CD4-positive, alpha-beta T cell treated with Interleukin-15 for 1 hour (primary cell): ENCODE data around the gene SH2D2A.

Experiments used
- DNase-seq: peaks from one replicate; pipeline ENCODE4 v3.0.0-alpha.2; 2020

The SH2D2A gene

DNA sequence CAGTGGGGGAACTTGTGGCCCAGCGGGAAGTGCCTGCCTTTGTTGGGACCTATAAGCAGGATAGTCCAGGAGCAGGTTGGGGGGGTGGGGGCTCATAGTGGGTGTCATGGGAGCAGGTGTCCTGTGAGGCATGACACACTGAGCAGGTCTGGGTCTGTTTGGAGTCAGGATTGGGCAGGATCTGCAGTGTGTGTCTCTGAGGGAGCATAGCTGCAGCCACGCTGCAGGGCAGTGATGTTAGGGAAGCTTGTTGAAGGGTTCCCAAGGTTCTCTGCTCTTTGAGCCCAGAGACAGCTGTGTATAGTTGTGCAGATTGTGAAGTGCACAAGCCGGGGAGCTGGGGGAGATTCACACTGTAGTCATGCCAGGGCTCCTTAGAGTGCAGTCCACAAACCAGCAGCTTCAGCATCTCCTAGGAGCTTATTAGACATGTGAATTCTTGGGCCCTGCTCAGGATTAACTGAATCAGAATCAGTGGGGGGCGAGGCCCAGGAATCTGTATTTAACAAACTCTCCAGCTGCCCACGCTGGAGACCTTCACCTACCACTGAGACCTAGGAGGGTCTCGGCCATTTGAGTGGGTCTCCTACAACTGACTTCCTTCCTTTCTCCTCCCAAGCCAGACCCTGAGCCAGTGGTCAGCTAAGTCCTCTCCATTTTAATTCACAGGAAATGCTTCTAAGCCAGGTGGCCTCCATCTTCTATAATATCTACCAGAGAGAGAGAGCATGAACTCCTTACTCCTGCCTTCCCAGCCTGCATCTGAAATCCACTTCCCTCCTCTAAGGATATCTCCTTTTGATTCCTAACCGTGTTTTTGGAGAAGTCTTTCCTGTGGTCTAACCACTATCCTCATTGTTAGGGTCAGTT lies 31.2 kb upstream of the SH2D2A start:
- DNase-seq = no peak

GRCh38 chr1:156846643-156847042 lies 30.0 kb upstream of the SH2D2A start:
- DNase-seq = no peak

DNA sequence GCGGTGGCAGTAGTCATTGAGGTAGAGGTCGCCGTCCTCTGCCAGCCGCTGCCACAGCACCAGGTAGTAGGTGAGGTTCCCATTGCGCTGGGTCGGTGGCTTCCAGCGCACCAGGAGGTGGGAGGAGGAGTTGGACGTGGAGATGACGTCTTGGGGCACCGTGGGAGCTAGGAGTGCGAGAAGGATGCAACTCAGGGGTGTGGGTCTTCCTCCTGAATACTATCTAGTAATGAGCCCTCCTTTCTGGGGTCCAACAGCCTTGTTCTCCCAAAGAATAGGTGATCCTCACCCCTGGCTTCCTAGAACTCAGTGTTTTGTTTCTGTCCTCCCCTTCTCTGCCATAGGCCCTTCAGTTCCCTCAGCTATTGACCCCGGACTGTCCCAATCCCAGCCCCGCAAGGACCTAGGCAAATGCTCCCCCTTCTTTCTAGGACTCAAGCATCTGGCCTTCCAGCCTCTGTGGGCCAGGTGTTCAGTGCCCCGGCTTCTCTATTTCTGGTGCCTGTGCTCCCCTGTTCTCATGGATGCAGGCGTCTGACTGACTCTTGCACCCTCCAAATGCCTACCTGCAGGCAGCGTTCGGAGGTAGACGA lies 29.4 kb upstream of the SH2D2A start:
- DNase-seq = no peak

DNA sequence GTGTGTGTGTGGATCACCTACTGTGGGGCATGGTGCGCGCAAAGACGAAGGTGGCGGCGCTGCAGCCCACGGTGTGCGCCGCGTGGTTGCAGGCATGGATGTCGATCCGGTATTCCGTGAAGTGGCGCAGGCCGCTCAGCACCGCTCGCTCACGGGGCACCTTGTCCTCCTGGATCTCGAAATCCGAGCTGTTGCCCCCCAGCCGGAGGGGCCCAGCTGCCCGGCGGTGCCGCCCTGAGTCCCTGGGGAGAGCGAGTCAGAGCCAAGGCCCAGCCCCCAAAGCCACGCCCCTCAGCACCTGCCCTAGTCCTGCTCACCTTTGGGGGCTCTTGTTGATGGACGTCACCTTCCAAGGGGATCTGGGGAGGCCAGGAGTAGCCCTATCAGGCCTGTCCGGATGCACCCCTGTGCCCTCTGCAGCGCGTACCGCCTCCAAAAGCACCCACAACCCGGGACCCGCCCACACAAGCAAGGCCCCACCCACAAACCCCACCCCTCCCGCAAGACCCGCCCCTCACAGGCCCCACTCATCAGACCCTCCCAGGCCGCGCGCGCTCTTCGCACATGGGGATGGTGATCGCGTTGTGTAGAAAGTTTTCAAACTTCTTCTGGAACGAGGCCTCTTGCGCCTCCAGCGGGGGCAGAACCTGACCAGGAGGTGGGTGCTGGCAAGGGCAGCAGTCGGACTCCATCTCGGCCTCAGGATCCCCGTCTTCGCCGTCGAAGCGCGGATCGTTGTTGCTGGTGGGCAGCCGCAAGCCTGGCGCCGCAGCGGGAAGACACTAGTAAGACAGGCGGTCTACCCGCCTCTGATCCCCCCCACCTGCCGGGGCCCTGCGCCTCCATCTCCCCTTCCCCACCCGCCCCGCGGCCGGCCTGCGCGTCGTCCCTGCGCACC lies 28.7 kb upstream of the SH2D2A start:
- peak; percentile 31 for DNase-seq

- no peak for DNase-seq
Observed at GRCh38 chr1:156844638-156845037, 28.0 kb upstream of the SH2D2A start.

DNA sequence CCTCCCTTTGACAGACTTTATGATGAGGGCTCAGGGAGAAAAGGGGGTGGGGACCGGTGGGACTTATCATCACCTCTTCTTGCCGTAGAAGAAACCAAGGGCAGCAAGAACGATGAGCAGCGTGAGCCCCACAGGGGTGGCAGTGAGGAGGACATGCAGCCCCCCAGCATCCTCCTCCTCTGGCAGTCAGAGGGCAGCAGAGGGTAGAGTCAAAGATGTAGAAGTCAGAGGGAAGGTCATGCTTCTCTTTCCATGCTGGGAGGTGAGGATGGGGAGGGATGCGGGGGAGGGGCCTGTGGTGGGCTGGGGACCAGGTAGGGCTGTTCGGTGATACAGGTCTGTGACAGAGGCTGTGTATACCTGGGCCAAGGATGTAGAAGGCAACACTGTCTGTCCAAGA lies 27.5 kb upstream of the SH2D2A start:
- DNase-seq = no peak

- DNase-seq = no peak
Observed at GRCh38 chr1:156842618-156843300, 26.1 kb upstream of the SH2D2A start.

DNA sequence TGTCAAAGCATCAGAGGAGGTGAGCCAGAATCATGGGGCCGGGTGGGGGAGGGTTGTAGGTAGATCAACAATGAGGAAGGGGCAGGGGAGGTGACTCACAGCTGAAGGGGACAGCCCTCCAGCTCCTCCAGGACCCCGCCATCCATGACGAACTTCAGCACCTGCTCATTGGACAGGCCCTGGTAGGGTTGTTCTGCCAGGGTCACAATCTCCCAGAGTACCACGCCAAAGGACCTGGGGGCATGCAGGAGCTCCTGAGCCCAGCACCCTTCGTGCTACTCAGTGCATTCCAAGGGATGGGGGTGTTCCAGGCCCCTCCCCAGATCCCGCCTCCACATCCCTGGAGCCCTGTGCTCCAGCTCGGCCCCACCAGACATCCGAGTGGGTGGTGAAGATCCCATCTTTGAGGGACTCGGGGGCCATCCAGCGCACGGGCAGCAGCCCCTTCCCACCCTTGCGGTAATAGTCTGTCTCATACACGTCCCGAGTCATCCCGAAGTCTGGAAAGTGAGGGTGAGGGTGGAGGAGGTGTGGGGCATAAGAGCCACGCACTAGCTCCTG lies 24.7 kb upstream of the SH2D2A start:
- DNase-seq = no peak

DNA sequence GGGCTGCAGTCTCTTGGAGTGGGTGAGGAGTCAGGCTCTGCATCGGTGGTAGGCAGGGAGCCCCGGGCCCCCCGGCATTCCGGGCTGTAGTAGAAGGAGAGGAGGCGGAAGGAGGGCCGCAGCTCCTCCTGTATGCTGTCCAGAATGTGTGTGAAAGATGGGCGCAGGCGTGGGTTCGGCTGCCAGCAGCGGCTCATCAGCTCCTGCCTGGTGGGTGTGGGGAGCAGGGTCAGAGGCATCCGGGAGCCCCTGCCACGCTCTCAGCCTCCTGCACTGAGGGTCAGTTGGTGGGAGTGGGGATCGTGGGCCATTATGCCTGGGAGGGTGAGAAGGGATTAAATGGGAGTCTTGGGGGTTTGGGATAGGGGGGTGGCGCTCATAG lies 24.2 kb upstream of the SH2D2A start:
- DNase-seq = no peak

- no peak for DNase-seq
Observed at GRCh38 chr1:156840186-156840897, 23.7 kb upstream of the SH2D2A start.

DNA sequence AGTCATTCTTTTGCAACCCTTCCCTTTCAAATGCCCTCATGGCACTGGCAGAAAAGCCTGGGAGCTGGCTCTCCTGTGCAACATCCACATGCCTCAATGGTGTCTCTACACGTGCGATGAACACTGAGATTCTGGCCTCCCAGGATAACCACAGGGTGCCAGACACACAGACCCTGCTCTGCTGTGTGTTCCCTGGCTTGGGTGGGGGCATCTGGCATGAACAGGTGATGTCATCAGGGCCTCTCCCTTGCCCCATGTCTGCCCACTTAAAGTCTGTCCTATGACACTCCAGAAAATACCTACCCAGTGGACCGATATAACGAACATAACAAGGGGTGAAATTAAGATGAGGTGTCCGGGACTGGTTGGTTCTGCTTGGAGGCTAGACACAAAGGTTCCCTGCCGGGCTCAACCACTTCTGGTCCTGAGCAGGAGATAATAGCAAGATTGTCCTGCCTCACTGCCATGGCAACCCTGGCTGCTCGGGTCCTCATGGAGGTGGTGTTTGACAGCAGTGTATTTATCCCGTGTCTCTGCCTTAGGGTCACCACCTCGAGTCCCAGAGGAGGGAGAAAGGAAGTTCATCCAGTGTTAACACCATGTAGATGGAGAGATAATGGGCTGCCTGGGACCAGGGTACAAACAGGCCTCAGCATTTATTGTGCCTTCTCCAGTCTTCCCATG lies 22.9 kb upstream of the SH2D2A start:
- no peak for DNase-seq

DNA sequence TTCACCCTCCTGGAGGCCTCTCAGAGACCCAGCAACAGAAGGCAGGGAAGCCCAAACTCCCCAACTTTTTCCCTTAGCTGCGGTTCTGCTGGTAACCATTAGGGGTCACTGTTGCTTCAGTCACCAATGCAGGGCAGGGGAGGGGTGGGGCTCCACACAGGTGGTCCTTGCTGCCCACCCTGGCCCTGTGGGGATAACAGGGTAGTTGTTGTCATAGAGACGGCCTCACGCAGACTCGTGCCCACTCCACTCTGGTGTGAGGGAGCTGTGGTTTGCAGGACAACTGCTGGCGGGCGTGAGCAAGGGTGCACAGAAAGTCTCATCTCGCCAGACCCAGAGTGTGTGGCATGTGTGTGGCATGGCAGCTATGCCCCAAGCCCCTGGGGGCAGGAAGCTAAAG lies 22.3 kb upstream of the SH2D2A start:
- peak; percentile 34 for DNase-seq

- DNase-seq = no peak
Observed at GRCh38 chr1:156836892-156837291, 20.2 kb upstream of the SH2D2A start.

DNA sequence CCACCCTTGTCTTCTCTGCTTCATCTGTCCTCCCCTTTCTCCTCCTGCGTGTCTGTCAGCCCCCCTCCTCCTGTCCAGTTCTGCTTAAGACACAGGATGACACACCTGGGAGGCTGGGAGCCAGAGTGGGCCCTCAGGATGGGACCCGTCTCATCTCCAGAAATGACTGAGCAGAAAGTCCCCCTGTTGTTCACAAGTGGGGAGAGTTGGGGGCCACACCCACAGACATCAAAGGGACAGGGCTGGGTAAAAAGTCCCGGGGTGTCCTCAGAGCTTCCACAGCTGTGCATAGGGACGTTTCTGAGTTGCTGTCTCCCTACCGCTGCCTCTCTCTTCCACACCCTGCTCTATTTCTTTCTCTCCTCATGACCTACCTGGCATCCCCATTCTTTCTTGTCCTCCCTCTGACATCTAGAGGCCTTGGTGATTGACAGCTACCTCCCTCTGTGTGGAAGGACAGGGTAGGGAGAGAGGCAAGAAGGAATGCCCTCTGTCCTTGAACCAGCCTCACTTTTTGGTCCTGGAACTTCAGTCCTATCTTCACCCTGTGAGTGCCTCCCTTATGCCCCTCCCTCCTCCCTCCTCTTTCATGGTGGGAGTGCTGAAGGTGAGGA lies 19.5 kb upstream of the SH2D2A start:
- no peak for DNase-seq

DNA sequence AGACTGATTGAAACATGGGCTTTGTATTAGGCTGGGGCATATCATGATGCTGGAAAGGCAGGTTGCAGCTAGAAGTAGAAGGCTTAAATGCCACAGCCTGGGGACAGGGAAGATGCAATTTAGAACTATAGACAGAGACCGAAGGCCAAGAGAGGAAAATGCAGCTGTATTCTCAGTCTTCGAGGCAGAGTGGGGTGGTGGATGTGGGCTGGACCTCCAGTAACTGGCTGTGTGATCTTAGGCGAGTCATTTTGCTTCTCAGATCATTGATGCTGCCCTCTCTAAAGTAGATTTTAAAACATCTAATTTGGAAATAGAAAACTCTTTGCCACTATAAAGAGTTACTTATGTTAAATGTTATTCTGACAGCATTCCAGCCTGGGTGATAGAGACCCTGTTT lies 17.7 kb upstream of the SH2D2A start:
- DNase-seq = no peak

- no peak for DNase-seq
Observed at GRCh38 chr1:156833603-156834002, 17.0 kb upstream of the SH2D2A start.

DNA sequence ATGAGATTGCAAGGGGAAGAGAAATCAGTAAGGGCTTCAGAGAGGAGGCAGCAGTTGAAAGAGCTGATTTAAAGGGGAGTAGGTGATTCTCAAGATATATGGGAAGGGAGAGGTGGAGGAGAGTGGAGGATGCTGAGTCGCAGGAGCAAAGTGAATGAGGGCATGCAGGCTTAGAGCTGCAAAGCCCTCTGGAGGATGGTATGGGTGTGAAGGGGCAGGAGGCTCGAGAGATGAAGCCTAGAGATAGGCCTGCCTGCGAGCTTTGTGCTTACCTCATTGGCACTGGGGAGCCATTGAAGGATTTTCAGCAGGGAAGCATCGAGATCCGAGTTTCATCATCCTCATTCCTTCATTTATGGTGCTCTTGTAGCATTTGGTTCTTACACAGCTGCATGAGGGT lies 15.8 kb upstream of the SH2D2A start:
- no peak for DNase-seq

- DNase-seq = no peak
Observed at GRCh38 chr1:156828400-156829124, 11.9 kb upstream of the SH2D2A start.

DNA sequence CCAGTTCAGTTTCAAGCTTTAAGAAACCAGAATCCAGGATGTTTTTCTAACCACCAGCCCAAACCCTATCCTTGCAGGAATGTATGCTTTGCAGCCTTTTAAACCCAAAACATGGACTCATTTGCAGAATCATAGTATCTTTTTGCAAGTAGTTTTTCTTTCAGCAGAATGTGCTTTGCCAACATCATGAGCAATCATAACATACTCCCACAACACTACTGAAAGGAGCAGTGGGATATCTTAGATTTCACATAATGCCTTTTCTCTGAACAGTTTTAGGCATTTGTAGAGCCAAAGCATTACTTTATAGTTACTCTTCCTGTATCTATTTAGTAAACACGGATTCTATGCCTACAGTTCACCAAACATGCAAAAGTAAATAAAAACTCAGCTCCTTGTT lies 10.0 kb upstream of the SH2D2A start:
- DNase-seq = no peak

- no peak for DNase-seq
Observed at GRCh38 chr1:156823210-156823790, 6.7 kb upstream of the SH2D2A start.
